ENCODE data around the gene EIF5B.

The EIF5B gene

DNA sequence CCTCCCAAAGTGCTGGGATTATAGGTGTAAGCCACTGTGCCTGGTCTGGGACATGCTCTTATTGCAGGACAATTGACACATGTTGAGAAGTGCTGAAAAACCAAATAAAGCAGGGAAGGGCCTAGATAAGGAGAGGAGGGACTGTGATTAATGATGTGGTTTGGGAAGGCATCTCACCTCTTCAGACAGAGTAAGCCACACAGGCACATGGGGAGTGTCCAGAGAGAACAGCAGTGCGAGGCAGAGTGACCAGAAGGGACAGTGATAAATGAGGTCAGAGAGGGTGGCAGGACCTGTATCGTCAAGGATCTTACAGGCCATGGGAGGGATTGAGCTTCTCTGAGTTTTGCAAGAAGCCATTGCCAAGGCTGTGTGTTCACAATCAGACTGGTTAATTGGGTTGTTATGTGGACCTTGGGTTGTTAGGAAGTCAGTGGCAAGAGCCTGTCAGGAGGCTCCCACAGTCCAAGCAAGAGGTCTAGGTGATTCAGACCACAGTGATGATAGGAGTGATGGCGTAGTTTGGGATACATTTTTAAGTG, 58.5 kb downstream of the EIF5B start:
- no peaks in the 10 kb centered on the region for H3K27me3 ChIP-seq (ENCODE audit: control insufficient read depth, insufficient read depth, low read length)
- H3K4me1 ChIP-seq = no peaks in the 10 kb centered on the region
- H3K9ac ChIP-seq = no peak overlapping the region
- H3K4me2 ChIP-seq (ENCODE audit: low read length) = no peak overlapping the region
- no peaks in the 10 kb centered on the region for H3K79me2 ChIP-seq
- no peak overlapping the region for H2AFZ ChIP-seq
- no peaks in the 10 kb centered on the region for H3K9me3 ChIP-seq (ENCODE audit: control insufficient read depth, low read length)
- no peak overlapping the region for H3K27ac ChIP-seq
- no peaks in the 10 kb centered on the region for H3K36me3 ChIP-seq (ENCODE audit: control insufficient read depth, insufficient read depth, low read length)
- TF ChIP-seq, protein P1, sequence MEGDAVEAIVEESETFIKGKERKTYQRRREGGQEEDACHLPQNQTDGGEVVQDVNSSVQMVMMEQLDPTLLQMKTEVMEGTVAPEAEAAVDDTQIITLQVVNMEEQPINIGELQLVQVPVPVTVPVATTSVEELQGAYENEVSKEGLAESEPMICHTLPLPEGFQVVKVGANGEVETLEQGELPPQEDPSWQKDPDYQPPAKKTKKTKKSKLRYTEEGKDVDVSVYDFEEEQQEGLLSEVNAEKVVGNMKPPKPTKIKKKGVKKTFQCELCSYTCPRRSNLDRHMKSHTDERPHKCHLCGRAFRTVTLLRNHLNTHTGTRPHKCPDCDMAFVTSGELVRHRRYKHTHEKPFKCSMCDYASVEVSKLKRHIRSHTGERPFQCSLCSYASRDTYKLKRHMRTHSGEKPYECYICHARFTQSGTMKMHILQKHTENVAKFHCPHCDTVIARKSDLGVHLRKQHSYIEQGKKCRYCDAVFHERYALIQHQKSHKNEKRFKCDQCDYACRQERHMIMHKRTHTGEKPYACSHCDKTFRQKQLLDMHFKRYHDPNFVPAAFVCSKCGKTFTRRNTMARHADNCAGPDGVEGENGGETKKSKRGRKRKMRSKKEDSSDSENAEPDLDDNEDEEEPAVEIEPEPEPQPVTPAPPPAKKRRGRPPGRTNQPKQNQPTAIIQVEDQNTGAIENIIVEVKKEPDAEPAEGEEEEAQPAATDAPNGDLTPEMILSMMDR (IDR thresholded peaks at IDR 0.05) = no peak
- H3K4me3 ChIP-seq (ENCODE audit: low read depth, low read length) = no peak overlapping the region

DNA sequence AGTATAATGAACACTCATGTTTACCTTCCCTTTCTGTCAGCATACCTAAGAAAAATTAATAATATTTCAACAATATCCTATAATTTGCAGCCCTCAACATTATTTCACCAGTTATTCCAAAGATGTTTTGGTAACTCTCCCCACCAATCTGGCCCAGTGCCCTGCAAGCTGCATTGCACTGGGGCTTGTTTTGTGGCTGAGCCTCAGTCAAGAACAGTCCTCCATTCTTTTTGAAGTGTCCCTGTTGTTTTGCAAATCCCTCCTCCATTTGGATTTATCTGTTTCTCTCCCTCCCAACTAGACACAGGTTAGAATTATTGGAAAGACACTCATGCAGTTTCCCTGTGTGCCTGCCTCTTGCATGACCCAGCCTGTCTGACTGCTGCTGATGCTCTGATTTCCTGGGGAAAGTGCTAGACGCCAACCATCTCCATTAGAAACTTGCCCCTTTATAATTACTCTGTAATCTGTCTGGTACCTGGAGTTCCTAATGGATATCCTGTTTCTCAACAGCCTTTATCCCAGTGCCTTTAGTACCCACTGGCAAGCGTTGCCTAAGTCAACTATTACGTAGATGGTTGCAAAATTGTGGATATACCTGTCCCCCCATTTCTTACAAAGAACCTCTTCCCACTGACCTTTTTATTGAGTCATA, 60.2 kb downstream of the EIF5B start:
- Histone ChIP-seq H3K4me3 (ENCODE audit: low read depth, low read length) (no peak overlapping the region), H3K9me3 (ENCODE audit: control insufficient read depth, low read length) (no peaks in the 10 kb centered on the region), H3K27me3 (ENCODE audit: control insufficient read depth, insufficient read depth, low read length) (no peaks in the 10 kb centered on the region), H3K4me1 (no peaks in the 10 kb centered on the region), H3K9ac (no peak overlapping the region), H3K27ac (no peak overlapping the region), H3K4me2 (ENCODE audit: low read length) (no peak overlapping the region), H2AFZ (no peak overlapping the region), H3K79me2 (no peaks in the 10 kb centered on the region), H3K36me3 (ENCODE audit: control insufficient read depth, insufficient read depth, low read length) (no peaks in the 10 kb centered on the region)
- TF ChIP-seq, protein P1 (IDR thresholded peaks at IDR 0.05) = no peak

DNA sequence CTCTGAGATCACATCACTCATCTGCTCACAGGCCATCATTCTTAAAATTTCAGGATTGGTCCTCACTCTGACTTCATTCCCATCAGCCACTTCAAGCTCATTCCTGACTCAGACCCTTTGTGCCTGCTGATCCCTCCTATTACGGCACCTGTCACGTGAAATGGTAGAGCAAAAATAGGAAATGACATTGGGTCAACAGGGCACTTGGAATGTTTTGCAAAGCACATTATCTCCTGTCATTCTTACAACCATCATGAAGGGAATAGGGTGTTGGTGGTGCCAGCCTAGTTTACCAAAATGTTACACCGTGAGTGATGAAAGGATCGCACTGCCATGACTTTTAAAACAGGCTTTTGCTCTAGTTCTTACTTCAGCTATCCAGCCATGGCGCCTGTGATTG, 61.1 kb downstream of the EIF5B start:
- no peaks in the 10 kb centered on the region for H3K36me3 ChIP-seq (ENCODE audit: control insufficient read depth, insufficient read depth, low read length)
- no peak overlapping the region for H3K4me3 ChIP-seq (ENCODE audit: low read depth, low read length)
- no peak overlapping the region for H2AFZ ChIP-seq
- no peaks in the 10 kb centered on the region for H3K79me2 ChIP-seq
- H3K27me3 ChIP-seq (ENCODE audit: control insufficient read depth, insufficient read depth, low read length) = no peaks in the 10 kb centered on the region
- TF ChIP-seq, protein P1 (IDR thresholded peaks at IDR 0.05) = no peak
- H3K4me1 ChIP-seq = no peaks in the 10 kb centered on the region
- no peak overlapping the region for H3K9ac ChIP-seq
- no peak overlapping the region for H3K4me2 ChIP-seq (ENCODE audit: low read length)
- H3K9me3 ChIP-seq (ENCODE audit: control insufficient read depth, low read length) = no peaks in the 10 kb centered on the region
- H3K27ac ChIP-seq = no peak overlapping the region

DNA sequence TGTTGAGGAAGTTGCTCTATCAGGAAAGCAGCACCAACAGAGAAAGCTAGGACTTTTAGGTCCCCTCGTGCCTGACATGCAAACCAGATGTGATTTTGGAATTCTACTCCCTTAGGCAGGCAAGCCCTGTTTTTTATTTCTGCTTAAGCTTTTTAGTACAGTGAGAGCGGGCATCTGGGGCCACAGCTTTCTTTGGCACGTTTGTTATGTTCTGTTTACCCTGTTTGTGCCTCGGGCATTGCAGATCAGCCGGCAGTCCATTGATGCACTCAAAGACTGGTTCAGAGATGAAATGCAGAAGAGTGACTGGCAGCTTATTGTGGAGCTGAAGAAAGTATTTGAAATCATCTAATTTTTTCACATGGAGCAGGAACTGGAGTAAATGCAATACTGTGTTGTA, 61.9 kb downstream of the EIF5B start:
- H3K27me3 ChIP-seq (ENCODE audit: control insufficient read depth, insufficient read depth, low read length) = no peaks in the 10 kb centered on the region
- TF ChIP-seq, protein P1 (IDR thresholded peaks at IDR 0.05) = no peak
- H3K9me3 ChIP-seq (ENCODE audit: control insufficient read depth, low read length) = no peaks in the 10 kb centered on the region
- no peak overlapping the region for H3K4me3 ChIP-seq (ENCODE audit: low read depth, low read length)
- no peak overlapping the region for H3K27ac ChIP-seq
- no peaks in the 10 kb centered on the region for H3K36me3 ChIP-seq (ENCODE audit: control insufficient read depth, insufficient read depth, low read length)
- H3K4me1 ChIP-seq = no peaks in the 10 kb centered on the region
- no peaks in the 10 kb centered on the region for H3K79me2 ChIP-seq
- no peak overlapping the region for H3K4me2 ChIP-seq (ENCODE audit: low read length)
- H3K9ac ChIP-seq = no peak overlapping the region
- H2AFZ ChIP-seq = no peak overlapping the region

DNA sequence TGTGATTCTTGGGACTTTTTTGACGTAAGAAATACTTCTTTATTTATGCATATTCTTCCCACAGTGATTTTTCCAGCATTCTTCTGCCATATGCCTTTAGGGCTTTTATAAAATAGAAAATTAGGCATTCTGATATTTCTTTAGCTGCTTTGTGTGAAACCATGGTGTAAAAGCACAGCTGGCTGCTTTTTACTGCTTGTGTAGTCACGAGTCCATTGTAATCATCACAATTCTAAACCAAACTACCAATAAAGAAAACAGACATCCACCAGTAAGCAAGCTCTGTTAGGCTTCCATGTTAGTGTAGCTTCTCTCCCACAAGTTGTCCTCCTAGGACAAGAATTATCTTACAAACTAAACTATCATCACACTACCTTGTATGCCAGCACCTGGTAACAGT, 62.6 kb downstream of the EIF5B start:
- H3K4me3 ChIP-seq (ENCODE audit: low read depth, low read length) = no peak overlapping the region
- no peak overlapping the region for H3K9ac ChIP-seq
- no peaks in the 10 kb centered on the region for H3K27me3 ChIP-seq (ENCODE audit: control insufficient read depth, insufficient read depth, low read length)
- H3K4me1 ChIP-seq = no peaks in the 10 kb centered on the region
- H3K27ac ChIP-seq = no peak overlapping the region
- H3K4me2 ChIP-seq (ENCODE audit: low read length) = no peak overlapping the region
- H3K79me2 ChIP-seq = no peaks in the 10 kb centered on the region
- no peaks in the 10 kb centered on the region for H3K9me3 ChIP-seq (ENCODE audit: control insufficient read depth, low read length)
- TF ChIP-seq, protein P1 (IDR thresholded peaks at IDR 0.05) = no peak
- H3K36me3 ChIP-seq (ENCODE audit: control insufficient read depth, insufficient read depth, low read length) = no peaks in the 10 kb centered on the region
- no peak overlapping the region for H2AFZ ChIP-seq

All from parathyroid adenoma (tissue), 2 donors.